H1 (cell line): ENCODE measurements around the gene VIT.

ENCODE experiments used
- CREB1 ChIP-seq: IDR thresholded peaks from 2 replicates; pipeline ENCODE4 v1.6.1; 2012; ENCODE audit warnings: inconsistent platforms
- RFX5 ChIP-seq: IDR thresholded peaks from 2 replicates; pipeline ENCODE4 v1.6.1; 2011; ENCODE audit warnings: low read depth, low read length, improper control_type of control experiment, borderline replicate concordance
- RXRA ChIP-seq: IDR thresholded peaks from 2 replicates; pipeline ENCODE4 v1.6.1; 2011; ENCODE audit warnings: low read depth, mild to moderate bottlenecking, low read length, moderate library complexity; ENCODE audit not compliant: insufficient read depth
- TF ChIP-seq, protein P1 (sequence below), 3 experiments: IDR thresholded peaks; 1 replicate in 2 of 3; 2 replicates in 1 of 3; pipeline versions ENCODE4 v1.5.1 to v1.6.1; 2011; ENCODE audit warnings: low read length in 3 of 3, mild to moderate bottlenecking in 3 of 3, inconsistent platforms in 2 of 3, low read depth in 1 of 3, moderate library complexity in 1 of 3; ENCODE audit not compliant: insufficient read depth in 1 of 3; ENCODE audit errors: control extremely low read depth in 1 of 3

GRCh38 chr2:36779462-36779861, 83.0 kb downstream of the VIT start:
- TF ChIP-seq, protein P1, sequence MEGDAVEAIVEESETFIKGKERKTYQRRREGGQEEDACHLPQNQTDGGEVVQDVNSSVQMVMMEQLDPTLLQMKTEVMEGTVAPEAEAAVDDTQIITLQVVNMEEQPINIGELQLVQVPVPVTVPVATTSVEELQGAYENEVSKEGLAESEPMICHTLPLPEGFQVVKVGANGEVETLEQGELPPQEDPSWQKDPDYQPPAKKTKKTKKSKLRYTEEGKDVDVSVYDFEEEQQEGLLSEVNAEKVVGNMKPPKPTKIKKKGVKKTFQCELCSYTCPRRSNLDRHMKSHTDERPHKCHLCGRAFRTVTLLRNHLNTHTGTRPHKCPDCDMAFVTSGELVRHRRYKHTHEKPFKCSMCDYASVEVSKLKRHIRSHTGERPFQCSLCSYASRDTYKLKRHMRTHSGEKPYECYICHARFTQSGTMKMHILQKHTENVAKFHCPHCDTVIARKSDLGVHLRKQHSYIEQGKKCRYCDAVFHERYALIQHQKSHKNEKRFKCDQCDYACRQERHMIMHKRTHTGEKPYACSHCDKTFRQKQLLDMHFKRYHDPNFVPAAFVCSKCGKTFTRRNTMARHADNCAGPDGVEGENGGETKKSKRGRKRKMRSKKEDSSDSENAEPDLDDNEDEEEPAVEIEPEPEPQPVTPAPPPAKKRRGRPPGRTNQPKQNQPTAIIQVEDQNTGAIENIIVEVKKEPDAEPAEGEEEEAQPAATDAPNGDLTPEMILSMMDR (IDR thresholded peaks at IDR 0.05; ENCODE audit: control extremely low read depth in 1 of 3, insufficient read depth in 1 of 3, low read depth in 1 of 3, low read length in 3 of 3), result no peak
- TF ChIP-seq CREB1, result no peak
- TF ChIP-seq RFX5, result no peak
- no peak for TF ChIP-seq RXRA
